GM19193 (cell line): ENCODE results near the gene GANC.

Source experiments
- POLR2A ChIP-seq: IDR thresholded peaks from 4 replicates; pipeline ENCODE4 v1.6.1; 2011; ENCODE audit not compliant: insufficient read depth, insufficient read length; ENCODE audit errors: extremely low read depth

The GANC gene

GRCh38 chr15:42324308-42324707, 51.3 kb downstream of the GANC start:
- TF ChIP-seq POLR2A: no peak

GRCh38 chr15:42329161-42329560, 56.2 kb downstream of the GANC start:
- TF ChIP-seq POLR2A: no peak

DNA sequence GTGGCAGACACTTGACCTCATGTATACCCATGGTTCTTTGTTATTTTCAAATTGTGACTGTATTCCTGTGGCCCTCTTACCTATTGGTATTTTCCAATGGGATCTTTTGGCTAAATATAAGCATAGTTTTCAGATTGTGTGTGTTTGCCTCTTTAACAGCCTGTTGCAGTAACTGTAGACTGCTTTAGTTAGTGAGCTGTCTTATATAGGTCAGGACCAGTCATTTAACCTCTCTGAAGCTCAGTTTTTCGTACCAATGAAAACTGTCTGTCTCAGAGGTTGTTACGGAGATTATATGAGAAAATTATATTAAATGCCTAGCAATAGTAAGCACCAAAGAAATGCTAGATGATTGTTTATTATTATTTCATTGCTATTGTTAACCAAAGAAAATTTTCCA, 57.0 kb downstream of the GANC start:
- no peak for TF ChIP-seq POLR2A

DNA sequence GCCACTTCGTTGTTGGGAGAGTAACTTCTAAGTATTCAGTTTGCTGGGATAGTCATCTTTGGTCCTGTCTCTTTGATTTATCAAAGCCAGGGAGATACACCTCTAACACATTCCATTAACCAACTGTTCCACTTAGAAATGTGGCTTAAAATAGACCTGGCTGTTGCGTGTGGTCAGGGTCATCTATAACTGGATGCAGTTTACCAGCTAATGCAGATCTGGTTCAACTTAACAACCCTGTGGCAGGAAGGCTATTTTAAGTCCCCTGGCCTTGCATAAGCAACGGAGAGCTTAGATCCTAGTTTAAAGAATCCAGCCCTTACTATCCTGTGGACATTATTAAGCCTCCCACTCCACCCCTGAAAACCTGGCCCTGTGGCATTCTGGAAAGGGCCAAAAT, 58.2 kb downstream of the GANC start:
- no peak for TF ChIP-seq POLR2A

DNA sequence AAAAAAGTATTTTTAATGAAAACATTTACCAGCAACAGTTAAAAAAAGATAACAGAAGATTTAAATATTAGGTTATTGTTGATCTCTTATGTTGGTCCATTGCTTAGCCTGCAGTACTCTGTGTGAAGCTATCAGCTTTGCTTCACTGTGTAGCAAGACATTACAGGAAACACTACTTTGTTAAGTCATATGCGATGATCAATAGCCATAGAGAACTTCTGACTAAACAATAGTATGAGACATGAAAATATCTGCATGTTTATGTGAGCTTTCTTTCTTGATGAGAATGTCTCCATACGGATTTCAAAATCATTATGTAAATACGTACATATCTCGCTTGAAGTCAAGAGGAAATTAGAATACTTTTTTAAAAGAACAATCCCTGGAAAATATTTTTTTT, 59.3 kb downstream of the GANC start:
- TF ChIP-seq POLR2A: no peak

DNA sequence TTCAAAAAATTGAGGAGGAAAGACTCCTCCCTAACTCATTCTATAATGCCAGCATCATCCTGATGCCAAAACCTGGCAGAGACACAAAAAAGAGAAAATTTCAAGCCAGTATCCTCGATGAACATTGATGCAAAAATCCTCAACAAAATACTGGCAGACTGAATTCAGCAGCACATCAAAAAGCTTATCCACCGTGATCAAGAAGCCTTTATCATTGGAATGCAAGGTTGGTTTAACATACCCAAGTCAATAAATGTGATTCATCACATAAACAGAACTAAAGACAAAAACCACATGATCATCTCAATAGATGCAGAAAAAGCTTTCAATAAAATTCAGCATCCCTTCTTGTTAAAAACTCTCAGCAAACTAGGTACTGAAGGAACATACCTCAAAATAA, 62.1 kb downstream of the GANC start:
- no peak for TF ChIP-seq POLR2A

GRCh38 chr15:42338500-42338899, 65.5 kb downstream of the GANC start:
- TF ChIP-seq POLR2A: no peak

DNA sequence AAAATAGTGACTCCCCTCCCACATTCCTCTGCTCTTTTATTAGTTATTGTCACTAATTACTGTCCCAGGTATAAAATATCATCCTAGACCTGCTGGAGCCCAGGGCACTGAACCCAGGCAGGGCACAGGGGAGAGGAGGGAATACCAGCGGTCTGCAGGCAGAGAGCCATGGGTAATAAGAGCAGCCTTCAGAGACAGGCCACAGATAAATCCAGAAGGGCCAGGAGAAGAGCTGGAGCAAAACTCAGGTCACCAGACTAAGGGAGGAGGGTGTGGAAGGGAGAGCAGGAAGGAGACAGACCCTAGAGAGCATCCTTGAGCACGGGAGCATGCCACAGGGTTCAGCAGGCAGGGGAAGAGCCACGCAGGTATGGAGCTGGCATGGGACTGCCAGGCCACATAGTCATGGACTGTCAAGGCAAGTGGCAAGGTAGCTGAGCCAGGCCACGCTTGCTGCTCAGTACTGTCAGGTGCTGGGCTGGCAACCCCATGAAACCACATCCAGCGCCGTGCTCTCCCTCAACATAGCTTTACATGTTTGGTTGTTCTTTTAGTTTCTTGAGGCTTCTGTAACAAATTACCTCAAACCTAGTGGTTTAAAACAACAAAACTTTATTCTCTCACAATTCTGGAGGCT, 70.7 kb downstream of the GANC start:
- no peak for TF ChIP-seq POLR2A

GRCh38 chr15:42344763-42345162, 71.8 kb downstream of the GANC start:
- no peak for TF ChIP-seq POLR2A

GRCh38 chr15:42345504-42345903, 72.5 kb downstream of the GANC start:
- no peak for TF ChIP-seq POLR2A

- no peak for TF ChIP-seq POLR2A
These were observed 75.1 kb downstream of the GANC start for GRCh38 chr15:42348083-42348482.

DNA sequence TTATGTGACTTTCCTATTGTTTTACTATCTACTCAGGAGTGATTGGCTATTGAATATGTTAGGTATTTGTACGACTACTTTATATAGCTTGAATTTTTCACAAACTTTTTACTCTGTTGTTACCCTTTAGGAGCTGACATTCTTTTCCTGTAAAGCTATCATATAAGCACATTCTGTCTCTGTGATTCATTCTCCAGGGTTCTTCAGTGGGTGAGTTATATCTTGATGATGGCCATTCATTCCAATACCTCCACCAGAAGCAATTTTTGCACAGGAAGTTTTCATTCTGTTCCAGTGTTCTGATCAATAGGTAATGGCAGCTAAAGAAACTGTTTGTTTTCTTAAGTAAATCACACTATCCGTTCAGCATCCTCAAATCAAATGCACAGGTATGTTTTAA, 76.2 kb downstream of the GANC start:
- TF ChIP-seq POLR2A: no peak

- TF ChIP-seq POLR2A: no peak
These were observed 79.4 kb downstream of the GANC start for GRCh38 chr15:42352401-42352800.

DNA sequence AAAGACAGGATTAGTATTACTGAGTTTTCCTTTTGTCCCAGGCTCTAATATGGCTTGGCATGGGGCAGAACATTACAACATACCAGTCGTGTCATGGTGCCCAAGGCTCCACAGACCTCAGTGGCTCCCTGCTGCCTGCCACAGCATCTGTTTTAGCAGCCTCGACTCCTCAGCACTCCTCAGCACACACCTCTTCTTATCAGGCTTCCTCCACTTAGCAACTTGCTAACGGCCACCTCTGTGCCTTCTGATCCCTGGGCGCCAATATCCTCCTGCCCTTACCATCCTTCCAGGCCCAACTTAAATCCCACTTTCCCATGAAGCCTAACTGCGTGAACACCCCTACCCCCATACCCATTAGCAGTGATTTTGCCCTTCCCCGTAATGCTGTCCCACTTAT, 80.1 kb downstream of the GANC start:
- TF ChIP-seq POLR2A: no peak

GRCh38 chr15:42354824-42355223, 81.8 kb downstream of the GANC start:
- no peak for TF ChIP-seq POLR2A

- no peak for TF ChIP-seq POLR2A
These were observed 82.3 kb downstream of the GANC start for GRCh38 chr15:42355291-42355690.

- no peak for TF ChIP-seq POLR2A
These were observed 83.8 kb downstream of the GANC start for GRCh38 chr15:42356851-42357250.
